Stomach smooth muscle (tissue), 2 donors: ENCODE results near the gene JAG2.

ENCODE experiments used
- H3K27ac ChIP-seq: one replicate; pipeline ENCODE4 v1.7.0; 2013; ENCODE audit warnings: mild to moderate bottlenecking, low read length, inconsistent platforms
- H3K27me3 ChIP-seq, 2 donors: one replicate each; pipeline ENCODE4 v1.7.0; 2013; ENCODE audit warnings: low read length in 2 of 2; ENCODE audit not compliant: insufficient read depth in 2 of 2, control insufficient read depth in 1 of 2
- H3K36me3 ChIP-seq, 2 donors: one replicate each; pipeline ENCODE4 v1.7.0; 2013; ENCODE audit warnings: low read length in 2 of 2; ENCODE audit not compliant: control insufficient read depth in 2 of 2, insufficient read depth in 2 of 2
- H3K4me1 ChIP-seq: one replicate; pipeline ENCODE4 v1.7.0; 2013; ENCODE audit warnings: low read length; ENCODE audit not compliant: control insufficient read depth, insufficient read depth
- H3K4me3 ChIP-seq, 2 donors: one replicate each; pipeline ENCODE4 v1.7.0; 2013; ENCODE audit warnings: low read length in 2 of 2
- H3K9ac ChIP-seq, 2 donors: one replicate each; pipeline ENCODE4 v1.7.0; 2013; ENCODE audit warnings: low read length in 2 of 2, mild to moderate bottlenecking in 1 of 2
- H3K9me3 ChIP-seq, 2 donors: one replicate each; pipeline ENCODE4 v1.7.0; 2013; ENCODE audit warnings: low read length in 2 of 2; ENCODE audit not compliant: control insufficient read depth in 2 of 2
- donor health status: healthy.
- donor health status: Pancreatic carcinoma.

JAG2 gene

DNA sequence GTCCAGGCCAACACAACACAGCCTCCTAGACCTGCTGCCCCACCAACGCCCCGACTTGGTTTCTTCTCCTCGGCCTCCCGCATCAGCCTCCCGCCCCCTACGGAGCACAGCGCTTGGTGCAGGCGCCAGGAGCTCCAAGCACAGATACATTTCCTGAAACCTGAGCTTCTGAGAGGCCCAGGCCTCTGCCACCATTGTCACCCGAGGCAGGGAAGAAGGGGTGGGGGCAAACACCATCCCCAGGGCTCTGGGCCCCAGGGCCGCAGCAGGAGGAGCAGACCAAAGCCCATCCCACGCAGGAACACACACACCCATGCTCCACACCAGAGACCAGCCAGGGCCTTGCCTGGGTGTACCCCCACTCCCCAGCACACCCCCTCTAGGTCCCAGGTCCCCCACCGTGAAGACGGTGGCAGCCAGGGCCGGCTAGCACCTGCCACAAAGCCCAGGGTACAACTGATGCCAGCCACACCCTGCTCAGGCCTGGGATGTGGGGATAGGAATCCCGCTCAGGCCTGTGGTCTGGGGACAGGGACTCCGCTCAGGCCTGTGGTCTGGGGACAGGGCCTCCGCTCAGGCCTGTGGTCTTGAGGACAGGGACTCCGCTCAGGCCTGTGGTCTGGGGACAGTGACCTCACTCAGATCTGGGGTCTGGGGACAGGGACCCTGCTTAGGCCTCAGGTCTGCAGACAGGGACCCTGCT lies 5.4 kb downstream of the JAG2 start:
- peaks cover 16% of the 10 kb centered on the region for H3K4me1 ChIP-seq
- no peaks in the 10 kb centered on the region for H3K9me3 ChIP-seq
- H3K9ac ChIP-seq = no peak overlapping the region
- no peak overlapping the region for H3K27ac ChIP-seq
- H3K4me3 ChIP-seq = no peak overlapping the region
- peaks cover 12 to 14% of the 10 kb centered on the region in 2 donors for H3K27me3 ChIP-seq
- H3K36me3 ChIP-seq = no peaks in the 10 kb centered on the region

DNA sequence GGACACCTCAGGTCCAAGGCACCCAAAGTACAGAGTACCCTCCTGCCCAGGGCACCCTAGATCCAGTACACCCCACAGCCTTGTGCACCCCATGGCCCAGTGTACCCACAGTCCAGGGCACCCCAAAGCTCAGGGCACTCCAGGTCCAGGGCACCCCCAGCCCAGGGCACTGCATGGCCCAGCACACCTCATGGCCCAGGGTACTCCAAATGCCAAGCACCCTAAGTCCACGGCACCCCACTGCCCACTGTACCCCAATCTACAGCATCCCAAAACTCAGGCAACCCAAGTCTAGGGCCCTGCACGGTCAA lies 6.0 kb downstream of the JAG2 start:
- H3K4me1 ChIP-seq = peaks cover 12% of the 10 kb centered on the region
- H3K36me3 ChIP-seq = no peaks in the 10 kb centered on the region
- no peak overlapping the region for H3K9ac ChIP-seq
- no peak overlapping the region for H3K27ac ChIP-seq
- peaks cover 11 to 12% of the 10 kb centered on the region in 2 donors for H3K27me3 ChIP-seq
- H3K4me3 ChIP-seq = no peak overlapping the region
- no peaks in the 10 kb centered on the region for H3K9me3 ChIP-seq

DNA sequence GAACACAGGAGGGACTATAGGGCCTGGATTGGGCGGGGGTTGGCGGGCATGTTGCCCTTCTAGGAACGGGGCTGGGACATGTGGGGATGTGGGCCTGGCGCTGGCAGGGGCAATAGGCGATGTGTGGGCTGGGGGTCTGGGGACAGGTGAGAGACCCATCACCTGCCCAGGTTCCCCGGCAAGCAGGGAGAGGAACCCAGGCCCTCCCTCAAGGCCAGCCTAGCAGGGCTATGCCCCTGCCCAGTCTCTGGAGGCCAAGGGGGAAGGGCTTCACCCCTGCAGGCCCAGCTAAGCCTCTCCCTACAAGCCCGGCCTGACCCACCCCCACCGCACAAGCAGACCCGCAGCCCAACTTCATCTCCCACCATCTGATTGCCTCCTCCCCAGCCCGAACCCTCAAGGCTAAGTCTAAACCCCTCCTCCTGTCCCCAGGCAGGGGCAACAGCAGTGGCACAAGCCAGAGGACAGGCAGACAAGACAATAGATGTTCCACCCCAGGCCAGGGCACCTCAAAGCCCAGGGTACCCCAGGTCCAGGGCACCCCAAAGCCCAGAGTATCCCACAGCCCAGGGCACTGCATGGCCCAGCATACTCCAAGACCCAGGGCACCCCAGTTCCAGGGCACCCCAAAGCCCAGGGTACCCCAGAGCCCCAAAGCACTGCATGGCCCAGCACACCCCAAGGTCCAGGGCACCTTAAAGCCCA lies 6.5 kb downstream of the JAG2 start:
- H3K4me3 ChIP-seq = no peak overlapping the region
- no peak overlapping the region for H3K27ac ChIP-seq
- no peaks in the 10 kb centered on the region for H3K9me3 ChIP-seq
- peaks cover 8% of the 10 kb centered on the region for H3K4me1 ChIP-seq
- H3K27me3 ChIP-seq = peaks cover 10 to 11% of the 10 kb centered on the region in 2 donors
- H3K36me3 ChIP-seq = no peaks in the 10 kb centered on the region
- H3K9ac ChIP-seq = no peak overlapping the region

DNA sequence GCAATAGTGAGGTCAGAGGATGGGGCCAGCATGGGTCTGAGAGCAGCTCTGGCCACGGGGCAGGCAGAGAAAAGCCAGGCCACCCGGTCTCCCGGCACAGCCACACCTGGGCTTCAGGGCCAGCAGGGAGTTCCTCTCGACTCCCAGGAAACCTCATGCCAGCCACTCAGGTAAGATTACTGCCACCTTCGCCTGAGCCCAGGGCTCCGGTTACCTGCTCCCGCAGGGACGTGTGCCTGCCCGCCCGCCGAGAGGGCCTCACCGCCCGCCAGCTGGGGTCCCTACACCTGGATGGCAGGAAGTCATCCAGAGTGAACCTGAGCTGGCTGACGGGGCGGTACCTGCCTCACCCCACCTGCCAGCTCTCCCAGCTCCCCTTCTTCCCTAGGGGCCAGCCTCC lies 7.3 kb downstream of the JAG2 start:
- no peak overlapping the region for H3K9ac ChIP-seq
- no peak overlapping the region for H3K27ac ChIP-seq
- H3K4me1 ChIP-seq = peaks cover 3% of the 10 kb centered on the region
- peaks cover 2 to 6% of the 10 kb centered on the region in 2 donors for H3K27me3 ChIP-seq
- H3K9me3 ChIP-seq = no peaks in the 10 kb centered on the region
- no peak overlapping the region for H3K4me3 ChIP-seq
- no peaks in the 10 kb centered on the region for H3K36me3 ChIP-seq

DNA sequence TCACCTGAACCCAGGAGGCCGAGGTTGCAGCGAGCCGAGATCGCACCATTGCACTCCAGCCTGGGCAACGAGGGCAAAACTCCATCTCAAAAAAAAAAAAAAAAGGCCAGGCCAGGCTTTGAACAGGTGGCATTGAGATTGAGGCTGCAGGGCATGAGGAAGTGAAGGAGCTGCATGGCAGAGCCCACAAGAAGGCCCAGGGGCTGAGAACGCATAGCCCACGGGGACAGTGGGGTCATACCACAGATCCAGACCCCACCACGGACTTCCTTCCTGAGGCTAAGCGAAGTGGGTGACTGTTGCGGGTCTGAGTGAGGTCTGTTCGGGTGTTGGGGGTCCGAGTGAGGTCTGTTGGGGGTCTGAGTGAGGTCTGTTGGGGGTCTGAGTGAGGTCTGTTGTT lies 7.8 kb downstream of the JAG2 start:
- Histone ChIP-seq H3K4me3 (no peak overlapping the region), H3K9me3 (no peaks in the 10 kb centered on the region), H3K4me1 (peaks cover 3% of the 10 kb centered on the region), H3K27ac (no peak overlapping the region), H3K27me3 (peaks cover 0 to 6% of the 10 kb centered on the region in 2 donors), H3K36me3 (no peaks in the 10 kb centered on the region), H3K9ac (no peak overlapping the region)

- H3K9me3 ChIP-seq = no peaks in the 10 kb centered on the region
- peaks cover 0 to 3% of the 10 kb centered on the region in 2 donors for H3K27me3 ChIP-seq
- no peak overlapping the region for H3K27ac ChIP-seq
- H3K4me1 ChIP-seq = peaks cover 3% of the 10 kb centered on the region
- no peaks in the 10 kb centered on the region for H3K36me3 ChIP-seq
- H3K9ac ChIP-seq = no peak overlapping the region
- H3K4me3 ChIP-seq = no peak overlapping the region
Measured at GRCh38 chr14:105159344-105159743, 9.2 kb downstream of the JAG2 start.

DNA sequence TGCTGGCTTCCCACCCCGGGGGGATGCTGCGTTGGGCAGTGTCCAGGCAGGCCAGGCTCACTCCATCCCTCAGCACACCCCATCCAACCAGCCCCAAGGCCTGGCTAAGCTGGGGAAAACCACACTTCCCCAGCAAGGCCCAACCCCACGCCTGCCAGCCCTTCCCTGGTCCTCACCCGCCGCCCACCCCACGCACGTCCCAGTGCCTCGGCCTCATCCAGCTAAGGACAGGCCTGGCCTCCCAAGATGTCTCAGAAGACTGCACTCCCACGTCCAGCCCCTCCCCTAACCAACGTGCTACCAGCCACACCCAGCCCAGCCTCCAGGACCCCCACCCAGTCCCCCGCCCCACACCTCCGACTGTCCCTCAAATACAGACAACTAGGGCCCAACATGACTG lies 9.8 kb downstream of the JAG2 start:
- H3K27ac ChIP-seq = no peak overlapping the region
- H3K4me1 ChIP-seq = peaks cover 3% of the 10 kb centered on the region
- H3K27me3 ChIP-seq = peaks cover 0 to 3% of the 10 kb centered on the region in 2 donors
- H3K36me3 ChIP-seq = no peaks in the 10 kb centered on the region
- H3K9ac ChIP-seq = no peak overlapping the region
- no peak overlapping the region for H3K4me3 ChIP-seq
- H3K9me3 ChIP-seq = no peaks in the 10 kb centered on the region

GRCh38 chr14:105157872-105158271 lies 10.7 kb downstream of the JAG2 start:
- H3K9ac ChIP-seq = no peak overlapping the region
- H3K4me3 ChIP-seq = no peak overlapping the region
- H3K36me3 ChIP-seq = no peaks in the 10 kb centered on the region
- H3K4me1 ChIP-seq = peaks cover 5% of the 10 kb centered on the region
- H3K9me3 ChIP-seq = no peaks in the 10 kb centered on the region
- no peak overlapping the region for H3K27ac ChIP-seq
- peaks cover 0 to 3% of the 10 kb centered on the region in 2 donors for H3K27me3 ChIP-seq

DNA sequence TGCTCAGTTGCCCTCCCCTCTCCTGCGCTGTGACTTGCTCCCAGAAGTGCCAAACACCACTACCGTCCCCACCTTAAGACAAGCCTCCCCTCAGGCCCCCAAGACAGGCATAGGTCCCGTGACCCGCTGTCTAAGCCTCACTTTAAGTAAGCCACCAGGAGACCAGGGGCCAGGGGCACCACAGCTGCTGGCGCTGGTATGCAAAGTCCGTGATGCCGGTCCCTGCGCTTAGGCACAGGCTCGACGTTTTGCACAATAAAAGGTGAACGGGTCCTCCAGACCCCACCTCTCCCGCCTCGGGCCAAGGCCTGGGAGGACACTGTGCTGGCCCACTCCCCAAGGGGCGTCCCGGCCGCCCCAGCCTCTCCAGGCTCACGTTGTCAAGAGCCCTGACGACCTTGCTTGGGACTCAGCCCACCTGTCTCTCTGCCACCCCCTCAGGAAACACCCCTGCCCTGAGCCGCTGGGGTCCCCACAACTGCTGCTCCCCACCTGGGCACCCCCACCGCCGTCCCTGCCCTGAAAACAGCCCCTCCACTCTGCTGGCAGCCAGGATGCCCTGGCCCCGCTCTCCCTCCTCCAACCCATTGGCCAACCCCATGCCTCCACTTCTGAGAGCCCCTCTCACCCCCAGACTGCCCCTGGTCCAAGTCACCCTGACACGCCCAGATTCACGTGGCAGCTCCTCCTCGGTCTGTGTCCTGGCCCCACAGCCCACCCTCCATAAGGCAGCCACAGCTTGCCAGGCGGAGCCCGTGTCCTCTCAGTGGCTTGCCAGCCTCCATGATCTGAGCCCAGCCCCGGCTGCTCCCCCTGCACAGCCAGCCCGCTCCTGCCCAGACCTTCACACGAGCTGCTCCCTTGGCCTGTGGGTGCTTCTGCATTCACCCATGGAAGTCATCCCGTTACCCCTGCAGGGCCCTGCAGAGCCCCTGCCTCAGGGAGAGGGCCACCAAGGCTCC lies 11.9 kb downstream of the JAG2 start:
- no peak overlapping the region for H3K4me3 ChIP-seq
- H3K9ac ChIP-seq = no peak overlapping the region
- H3K27me3 ChIP-seq = no peaks in the 10 kb centered on the region
- peaks cover 2% of the 10 kb centered on the region for H3K4me1 ChIP-seq
- H3K9me3 ChIP-seq = no peaks in the 10 kb centered on the region
- H3K27ac ChIP-seq = no peak overlapping the region
- H3K36me3 ChIP-seq = no peaks in the 10 kb centered on the region

GRCh38 chr14:105155681-105156413 lies 12.7 kb downstream of the JAG2 start:
- no peak overlapping the region for H3K27ac ChIP-seq
- no peaks in the 10 kb centered on the region for H3K36me3 ChIP-seq
- no peak overlapping the region for H3K9ac ChIP-seq
- H3K27me3 ChIP-seq = no peaks in the 10 kb centered on the region
- H3K4me1 ChIP-seq = peaks cover 2% of the 10 kb centered on the region
- H3K9me3 ChIP-seq = no peaks in the 10 kb centered on the region
- H3K4me3 ChIP-seq = no peak overlapping the region
